Measurements from ENCODE around the gene PLGRKT.

The PLGRKT gene

GRCh38 chr9:5428172-5428571 lies 9.6 kb downstream of the PLGRKT start:
- H3K27ac ChIP-seq, result no peak overlapping the region
- no peaks in the 10 kb centered on the region for H3K9me3 ChIP-seq (ENCODE audit: control insufficient read depth, low read length)
- no peak overlapping the region for H3K9ac ChIP-seq
- TF ChIP-seq CTCF (IDR thresholded peaks at IDR 0.05), result no peak
- H3K27me3 ChIP-seq (ENCODE audit: control insufficient read depth, insufficient read depth, low read length), result no peaks in the 10 kb centered on the region
- H3K4me2 ChIP-seq (ENCODE audit: low read length), result no peak overlapping the region
- H3K79me2 ChIP-seq, result no peaks in the 10 kb centered on the region
- no peak overlapping the region for H2AFZ ChIP-seq
- no peaks in the 10 kb centered on the region for H3K4me1 ChIP-seq
- no peaks in the 10 kb centered on the region for H3K36me3 ChIP-seq (ENCODE audit: control insufficient read depth, insufficient read depth, low read length)
- H3K4me3 ChIP-seq (ENCODE audit: low read depth, low read length), result no peak overlapping the region

DNA sequence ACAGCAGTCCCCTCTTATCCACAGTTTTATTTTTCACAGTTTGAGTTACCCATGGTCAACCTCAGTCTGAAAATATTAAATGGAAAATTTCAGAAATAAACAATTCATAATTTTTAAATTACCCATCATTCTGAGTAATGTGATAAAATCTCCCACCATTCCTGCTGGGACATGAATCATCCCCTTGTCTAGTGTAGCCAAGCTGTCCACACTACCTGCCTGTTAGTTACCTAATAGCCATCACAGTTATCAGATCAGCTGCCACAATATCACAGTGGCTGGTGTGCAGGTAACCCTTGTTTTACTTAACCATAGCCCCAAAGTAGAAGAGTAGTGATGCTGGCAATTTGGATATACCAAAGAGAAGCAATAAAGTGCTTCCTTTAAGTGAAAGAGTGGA lies 10.7 kb downstream of the PLGRKT start:
- Histone ChIP-seq H3K27me3 (ENCODE audit: control insufficient read depth, insufficient read depth, low read length) (no peaks in the 10 kb centered on the region), H3K27ac (no peak overlapping the region), H3K4me2 (ENCODE audit: low read length) (no peak overlapping the region), H3K9me3 (ENCODE audit: control insufficient read depth, low read length) (no peaks in the 10 kb centered on the region), H3K4me1 (no peaks in the 10 kb centered on the region), H2AFZ (no peak overlapping the region), H3K36me3 (ENCODE audit: control insufficient read depth, insufficient read depth, low read length) (no peaks in the 10 kb centered on the region), H3K79me2 (no peaks in the 10 kb centered on the region), H3K9ac (no peak overlapping the region), H3K4me3 (ENCODE audit: low read depth, low read length) (no peak overlapping the region)
- no peak for TF ChIP-seq CTCF (IDR thresholded peaks at IDR 0.05)

- no peaks in the 10 kb centered on the region for H3K36me3 ChIP-seq (ENCODE audit: control insufficient read depth, insufficient read depth, low read length)
- no peaks in the 10 kb centered on the region for H3K27me3 ChIP-seq (ENCODE audit: control insufficient read depth, insufficient read depth, low read length)
- no peak overlapping the region for H3K27ac ChIP-seq
- no peak overlapping the region for H2AFZ ChIP-seq
- TF ChIP-seq CTCF (IDR thresholded peaks at IDR 0.05), result peak; percentile 20
- no peaks in the 10 kb centered on the region for H3K9me3 ChIP-seq (ENCODE audit: control insufficient read depth, low read length)
- no peak overlapping the region for H3K4me2 ChIP-seq (ENCODE audit: low read length)
- no peak overlapping the region for H3K9ac ChIP-seq
- H3K79me2 ChIP-seq, result no peaks in the 10 kb centered on the region
- no peaks in the 10 kb centered on the region for H3K4me1 ChIP-seq
- H3K4me3 ChIP-seq (ENCODE audit: low read depth, low read length), result no peak overlapping the region
These were observed 12.6 kb downstream of the PLGRKT start for GRCh38 chr9:5425006-5425628.

DNA sequence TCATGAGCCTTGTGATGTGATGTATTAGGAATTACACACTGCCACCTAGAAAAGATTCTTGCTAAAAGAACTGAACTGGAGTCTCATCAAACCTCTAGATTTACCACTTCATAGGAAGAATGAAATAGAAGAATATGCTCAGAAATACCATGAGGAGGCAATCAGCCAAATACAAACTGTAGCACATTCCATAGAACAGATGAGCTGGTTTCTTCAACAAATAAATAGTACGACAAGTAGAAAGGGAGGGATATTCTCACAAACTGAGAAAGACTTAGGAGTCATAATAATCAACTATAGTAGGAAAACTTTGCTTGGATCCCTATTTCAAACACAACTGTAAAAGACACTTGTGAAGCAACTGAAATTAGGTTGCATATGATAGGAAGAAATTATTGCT lies 15.4 kb downstream of the PLGRKT start:
- Histone ChIP-seq H2AFZ (no peak overlapping the region), H3K4me3 (ENCODE audit: low read depth, low read length) (no peak overlapping the region), H3K4me2 (ENCODE audit: low read length) (no peak overlapping the region), H3K79me2 (no peaks in the 10 kb centered on the region), H3K9ac (no peak overlapping the region), H3K4me1 (no peaks in the 10 kb centered on the region), H3K36me3 (ENCODE audit: control insufficient read depth, insufficient read depth, low read length) (no peaks in the 10 kb centered on the region), H3K9me3 (ENCODE audit: control insufficient read depth, low read length) (no peaks in the 10 kb centered on the region), H3K27me3 (ENCODE audit: control insufficient read depth, insufficient read depth, low read length) (no peaks in the 10 kb centered on the region), H3K27ac (no peak overlapping the region)
- no peak for TF ChIP-seq CTCF (IDR thresholded peaks at IDR 0.05)

DNA sequence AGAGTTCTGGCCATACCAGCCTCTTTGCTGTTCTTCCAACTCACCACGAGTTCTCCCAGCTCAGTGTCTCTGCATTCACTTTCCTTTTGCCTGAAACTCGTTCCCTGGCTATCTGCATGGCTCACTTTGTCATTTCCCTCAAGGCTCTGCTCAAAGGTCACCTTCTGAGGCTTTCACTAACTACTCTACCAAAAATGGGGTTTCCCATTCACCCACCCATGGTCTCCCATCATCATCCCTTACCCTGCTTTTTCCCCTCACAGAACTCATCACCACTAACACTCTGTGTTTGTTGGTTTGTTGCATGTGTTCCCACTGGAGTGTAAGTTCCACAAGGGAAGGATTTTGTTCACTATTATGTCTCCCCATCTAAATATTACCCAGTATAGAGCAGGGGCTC lies 16.6 kb downstream of the PLGRKT start:
- H3K4me2 ChIP-seq (ENCODE audit: low read length), result no peak overlapping the region
- no peak overlapping the region for H3K9ac ChIP-seq
- H3K27ac ChIP-seq, result no peak overlapping the region
- no peaks in the 10 kb centered on the region for H3K4me1 ChIP-seq
- no peak overlapping the region for H2AFZ ChIP-seq
- H3K9me3 ChIP-seq (ENCODE audit: control insufficient read depth, low read length), result no peaks in the 10 kb centered on the region
- H3K4me3 ChIP-seq (ENCODE audit: low read depth, low read length), result no peak overlapping the region
- H3K79me2 ChIP-seq, result no peaks in the 10 kb centered on the region
- TF ChIP-seq CTCF (IDR thresholded peaks at IDR 0.05), result no peak
- no peaks in the 10 kb centered on the region for H3K27me3 ChIP-seq (ENCODE audit: control insufficient read depth, insufficient read depth, low read length)
- no peaks in the 10 kb centered on the region for H3K36me3 ChIP-seq (ENCODE audit: control insufficient read depth, insufficient read depth, low read length)

All from parathyroid adenoma (tissue), 2 donors.